ENCODE data around the gene TFB2M.
"Not testable (repeated sequence)": the region's sequence is repeated elsewhere in the genome, so short reads cannot be mapped to it uniquely, and the experiment has no call there.

Gene TFB2M

DNA sequence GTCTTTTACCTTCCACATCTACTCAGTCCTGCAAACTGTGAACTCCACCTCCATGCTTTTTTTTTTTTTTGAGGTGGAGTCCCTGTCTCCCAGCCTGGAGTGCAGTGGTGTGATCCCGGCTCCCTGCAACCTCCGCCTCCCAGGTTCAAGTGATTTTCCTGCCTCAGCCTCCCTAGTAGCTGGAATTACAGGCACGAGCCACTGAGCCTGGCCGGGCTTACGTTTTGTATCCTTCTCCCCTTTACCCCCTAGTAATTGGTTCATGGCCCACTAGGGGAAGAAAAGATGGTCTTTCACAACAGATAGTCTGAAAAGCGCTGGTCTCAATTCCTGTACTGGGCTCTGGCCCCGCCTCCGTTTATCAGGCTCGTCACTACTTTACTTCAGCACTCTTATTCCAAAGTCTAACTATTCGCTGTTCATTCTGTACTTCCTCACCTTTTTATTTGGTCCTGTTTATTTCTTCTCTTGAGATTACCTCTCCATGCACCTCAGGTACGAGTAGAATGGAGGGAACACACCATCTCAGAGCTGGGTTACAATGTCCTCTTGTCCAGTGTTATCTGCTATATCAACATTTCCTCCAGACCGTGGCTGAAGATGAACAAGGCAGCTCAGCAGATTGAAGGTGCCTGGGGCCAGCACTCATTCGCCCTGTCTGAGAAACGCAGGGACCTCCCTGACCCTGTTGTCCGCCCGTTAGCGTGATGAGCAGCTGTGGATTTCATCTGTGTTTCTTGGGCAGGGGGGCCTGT lies 16.4 kb upstream of the TFB2M start:
- DNase-seq = no peak

DNA sequence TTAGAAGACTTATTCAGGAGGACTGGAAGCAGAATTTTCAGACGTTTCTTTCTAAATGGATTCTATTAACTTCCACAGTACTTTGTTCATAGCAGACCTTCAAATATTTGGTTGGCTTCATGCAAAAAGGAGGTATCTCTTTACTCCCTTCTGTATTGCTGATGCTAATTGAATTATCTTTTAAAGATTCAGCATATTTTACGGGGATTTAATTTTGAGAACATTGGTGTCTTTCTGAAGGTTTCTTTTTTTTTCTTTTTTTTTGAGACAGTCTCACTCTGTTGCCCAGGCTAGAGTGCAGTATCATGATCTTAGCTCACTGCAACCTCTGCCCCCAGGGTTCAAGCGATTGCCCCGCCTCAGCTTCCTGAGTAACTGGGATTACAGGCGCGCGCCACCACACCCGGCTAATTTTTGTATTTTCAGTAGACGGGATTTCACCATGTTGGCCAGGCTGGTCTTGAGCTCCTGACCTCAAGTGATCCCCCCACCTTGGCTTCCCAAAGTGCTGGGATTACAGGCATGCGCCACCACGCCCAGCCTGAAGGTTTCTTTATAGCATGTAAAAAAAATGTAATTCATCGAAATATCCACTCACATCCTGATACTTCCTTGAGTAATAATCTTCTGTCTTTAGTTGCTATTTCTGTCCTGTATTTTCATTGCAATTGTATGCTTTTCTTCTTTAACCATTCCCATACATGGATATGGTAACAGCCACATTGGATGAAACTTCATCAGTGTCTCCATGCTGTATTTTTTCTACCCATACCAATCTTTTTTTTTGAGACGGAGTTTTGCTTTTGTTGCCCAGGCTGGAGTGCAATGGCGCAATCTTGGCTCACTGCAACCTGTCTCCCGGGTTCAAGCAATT lies 14.7 kb upstream of the TFB2M start:
- DNase-seq = no peak

DNA sequence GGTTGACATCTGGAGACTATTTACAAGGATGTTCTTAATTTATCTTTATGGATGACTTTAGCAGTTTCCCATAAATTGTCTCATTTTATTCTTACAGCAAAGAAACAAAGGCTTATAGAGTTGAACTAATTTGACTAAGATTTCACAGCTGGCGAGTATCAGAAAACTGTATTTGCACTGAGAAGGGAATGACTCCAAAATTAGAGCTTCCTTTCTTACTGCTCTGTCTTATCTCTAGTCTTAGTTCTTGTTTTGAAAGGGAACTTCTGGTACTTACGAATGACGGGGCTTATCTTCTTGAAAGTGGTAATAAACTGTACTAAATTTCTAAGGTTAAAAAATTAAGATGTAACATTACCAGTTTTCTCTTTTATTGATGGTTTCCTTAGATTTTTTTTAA lies 13.8 kb upstream of the TFB2M start:
- no peak for DNase-seq

DNA sequence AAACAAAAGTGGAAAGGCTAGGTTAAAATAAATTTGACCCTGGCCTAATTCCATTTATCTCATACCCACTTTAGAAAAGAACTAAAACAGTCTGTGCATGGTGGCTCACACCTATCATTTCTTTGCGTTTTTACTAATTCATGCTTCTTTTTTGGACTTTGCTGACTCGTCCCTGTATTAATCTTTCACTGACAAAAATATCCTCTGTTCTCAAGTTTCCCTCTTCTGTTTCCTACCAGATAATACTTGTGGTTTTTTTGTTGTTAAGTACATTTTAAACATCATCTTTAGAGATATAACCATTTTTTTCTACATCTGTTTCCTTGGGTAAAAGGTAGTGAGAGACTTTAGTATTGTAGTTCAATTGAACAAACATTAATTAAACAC lies 11.7 kb upstream of the TFB2M start:
- DNase-seq = no peak

DNA sequence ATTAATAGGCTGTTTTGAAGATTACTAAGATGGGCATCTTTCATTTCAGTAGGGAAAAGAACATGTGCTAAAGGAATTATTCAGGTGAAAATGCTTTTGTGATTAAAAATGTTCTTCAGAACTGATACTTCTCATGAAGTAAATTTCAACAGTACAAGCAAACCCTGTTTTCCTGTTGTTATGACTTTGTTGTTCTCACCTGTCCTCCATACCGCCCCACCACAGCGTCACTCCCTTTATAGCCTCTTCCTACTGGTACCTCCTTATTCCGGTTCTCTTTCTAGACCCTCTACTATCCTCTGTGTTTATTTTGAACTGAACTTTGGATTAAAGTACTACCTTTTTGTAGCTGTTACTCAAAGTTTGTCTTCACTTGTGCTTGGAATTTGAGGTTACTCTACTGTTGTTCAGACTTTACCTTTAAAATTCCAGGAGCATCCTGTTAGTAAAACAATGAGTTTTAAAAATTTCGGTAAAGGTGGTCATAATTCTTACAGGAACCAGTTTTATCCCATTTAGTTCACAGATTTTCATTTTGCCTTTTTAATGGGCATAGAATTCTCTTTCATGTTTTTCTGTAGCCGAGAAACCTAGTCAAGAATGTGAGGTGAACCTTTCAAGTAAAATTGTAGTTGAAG lies 11.1 kb upstream of the TFB2M start:
- DNase-seq = no peak

DNA sequence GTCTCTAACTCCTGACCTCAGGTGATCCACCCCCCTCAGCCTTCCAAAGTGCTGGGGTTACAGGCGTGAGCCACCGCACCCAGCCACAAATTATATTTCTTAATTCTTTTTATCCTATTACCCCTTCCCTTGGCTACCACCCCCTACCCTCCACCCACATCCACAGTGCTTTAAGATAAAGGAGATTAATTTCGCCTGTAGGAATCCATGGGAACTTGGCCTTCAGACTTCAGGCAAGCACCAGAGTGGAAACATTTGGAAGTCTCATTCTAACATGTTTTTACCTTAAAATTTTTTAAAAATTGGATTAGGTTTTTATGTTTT lies 10.6 kb upstream of the TFB2M start:
- DNase-seq = no peak

DNA sequence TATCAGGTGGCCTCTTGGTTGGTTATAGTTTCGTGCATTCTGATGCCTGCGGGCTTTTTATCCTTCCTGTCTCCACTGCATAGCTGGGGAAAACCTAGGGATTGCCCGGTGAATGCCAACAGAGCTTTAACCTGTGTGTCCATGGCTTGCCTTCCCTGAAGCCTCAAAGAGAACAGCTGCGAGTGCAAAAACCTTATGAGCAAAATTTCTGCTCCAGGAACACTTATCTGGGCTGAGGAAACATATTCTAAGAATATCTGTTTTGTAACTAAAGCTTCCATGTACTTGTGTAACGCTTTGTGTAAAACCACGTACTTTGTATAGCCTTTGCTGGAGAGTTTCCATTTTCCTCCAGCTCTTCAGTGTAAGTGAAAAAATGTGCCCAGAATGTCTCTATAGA lies 7.4 kb upstream of the TFB2M start:
- DNase-seq = no peak

DNA sequence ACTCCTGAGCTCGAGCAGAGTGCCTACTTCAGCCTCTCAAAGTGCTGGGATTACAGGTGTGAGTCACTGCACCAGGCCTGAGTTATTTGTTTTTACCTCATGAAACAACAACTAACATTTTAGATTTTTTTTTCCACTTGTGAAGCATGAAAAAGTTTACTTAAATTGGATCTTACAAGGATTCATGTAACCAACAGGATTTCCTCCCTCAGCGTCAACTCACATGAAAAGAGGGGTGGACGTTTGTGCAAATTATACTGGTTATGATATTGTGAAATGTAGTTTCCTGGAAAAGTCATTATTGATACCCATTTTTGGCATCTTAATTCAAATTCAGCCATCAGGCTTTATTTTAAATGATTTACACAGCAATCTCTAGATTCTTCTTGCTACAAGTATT lies 6.7 kb upstream of the TFB2M start:
- no peak for DNase-seq

DNA sequence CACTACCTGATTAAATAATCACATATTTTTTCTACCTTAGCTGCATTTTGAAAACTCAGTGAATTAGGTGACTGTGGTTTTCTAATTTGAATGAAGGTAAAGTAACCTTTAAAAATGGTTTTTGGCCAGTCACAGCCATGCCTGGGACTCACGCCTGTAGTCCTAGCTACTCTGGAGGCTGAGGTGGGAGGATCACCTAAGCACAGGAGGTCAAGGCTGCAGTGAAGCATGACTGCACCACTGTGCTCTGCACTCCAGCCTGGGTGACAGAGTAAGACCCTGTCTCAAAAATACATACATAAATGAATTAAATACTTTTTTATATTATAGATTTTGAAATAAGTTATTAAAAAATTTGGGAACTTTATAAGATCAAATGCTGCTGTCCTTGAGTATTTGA lies 5.9 kb upstream of the TFB2M start:
- DNase-seq = no peak

DNA sequence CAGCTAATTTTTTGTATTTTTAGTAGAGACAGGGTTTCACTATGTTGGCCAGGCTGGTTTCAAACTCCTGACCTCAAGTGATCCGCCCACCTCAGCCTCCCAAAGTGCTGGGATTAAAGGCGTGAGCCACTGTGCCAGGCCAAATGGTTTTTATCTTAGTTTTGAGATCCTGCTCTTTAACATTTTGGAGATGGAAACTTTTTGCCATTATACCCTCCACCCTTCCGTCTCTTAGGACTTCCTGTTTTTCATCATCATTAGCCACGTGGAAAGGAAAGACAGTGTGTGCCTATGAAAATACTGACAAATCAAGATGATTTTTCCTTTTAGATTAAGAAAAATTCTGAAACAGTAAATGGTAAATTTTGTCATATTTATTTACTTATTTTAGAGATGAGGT lies 5.2 kb upstream of the TFB2M start:
- not testable (repeated sequence) for DNase-seq

DNA sequence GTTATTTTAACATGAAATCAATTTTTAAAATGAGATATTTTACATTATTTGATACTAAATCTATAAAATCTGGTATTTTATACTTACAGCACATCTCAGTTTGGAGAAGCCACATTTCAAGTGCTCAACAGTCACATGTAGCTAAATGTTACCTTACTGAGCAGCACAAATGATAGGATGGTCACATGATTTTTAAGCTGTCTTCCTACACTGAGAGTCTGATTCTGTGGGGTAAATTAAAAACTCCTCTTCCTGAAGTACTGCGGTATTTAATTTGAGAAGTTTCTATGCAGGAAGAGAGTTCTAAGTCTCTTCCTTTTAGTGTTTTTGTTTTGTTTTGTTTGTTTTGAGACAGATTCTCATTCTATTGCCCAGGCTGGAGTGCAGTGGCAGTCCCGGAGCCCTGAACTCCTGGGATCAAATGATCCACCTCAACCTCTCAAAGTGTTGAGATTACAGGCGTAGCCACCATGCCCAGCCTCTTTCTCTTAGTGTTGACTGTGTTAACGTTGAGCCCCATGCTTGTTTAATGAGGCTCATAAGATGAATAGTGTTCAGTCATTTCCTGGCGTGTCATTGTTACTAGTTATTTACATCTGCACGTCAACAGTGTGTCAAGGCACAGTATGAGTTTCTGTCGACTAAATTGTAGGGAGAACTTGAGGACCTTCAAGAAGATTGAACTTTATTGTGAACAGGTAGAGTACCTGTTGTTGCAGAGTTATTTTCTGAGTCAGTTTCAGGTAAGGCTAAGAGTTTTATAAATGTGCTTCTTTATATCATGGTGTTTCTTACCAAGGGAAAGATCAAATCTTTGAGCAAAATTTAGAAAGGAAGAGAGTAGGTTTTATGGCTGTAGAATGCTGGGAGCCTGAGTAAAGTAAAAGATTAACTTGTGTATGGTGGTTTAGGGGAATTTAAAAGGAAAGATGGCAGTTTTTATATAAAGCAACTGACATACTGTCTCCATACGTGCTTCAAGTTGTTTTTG lies 3.5 kb upstream of the TFB2M start:
- DNase-seq = peak; percentile 57

DNA sequence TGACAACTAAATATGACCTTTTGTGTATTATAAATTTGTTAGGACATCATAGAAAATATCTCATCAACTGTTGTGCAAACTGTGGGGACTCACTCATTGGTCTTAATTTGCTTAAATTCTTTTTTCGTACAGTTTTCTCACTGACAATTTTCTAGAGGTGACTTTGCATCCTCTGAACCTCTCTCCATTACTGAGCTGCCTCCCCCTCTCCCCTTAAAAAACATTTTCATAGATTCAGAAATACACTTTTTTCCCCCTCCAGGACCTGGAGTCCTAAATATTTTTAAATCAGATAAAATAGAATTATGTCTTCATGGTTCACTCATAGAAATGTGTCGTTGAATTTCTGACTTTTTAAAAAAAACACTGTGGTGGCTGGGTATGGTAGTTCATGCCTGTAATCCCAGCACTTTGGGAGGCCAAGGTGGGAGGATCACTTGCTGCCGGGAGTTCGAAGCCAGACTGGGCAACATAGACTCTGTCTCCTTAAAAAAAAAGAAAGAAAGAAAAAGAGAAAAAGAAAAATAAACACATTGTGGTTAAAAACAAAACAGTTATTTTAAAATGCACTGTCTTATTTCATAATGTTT lies 1.7 kb upstream of the TFB2M start:
- no peak for DNase-seq

DNA sequence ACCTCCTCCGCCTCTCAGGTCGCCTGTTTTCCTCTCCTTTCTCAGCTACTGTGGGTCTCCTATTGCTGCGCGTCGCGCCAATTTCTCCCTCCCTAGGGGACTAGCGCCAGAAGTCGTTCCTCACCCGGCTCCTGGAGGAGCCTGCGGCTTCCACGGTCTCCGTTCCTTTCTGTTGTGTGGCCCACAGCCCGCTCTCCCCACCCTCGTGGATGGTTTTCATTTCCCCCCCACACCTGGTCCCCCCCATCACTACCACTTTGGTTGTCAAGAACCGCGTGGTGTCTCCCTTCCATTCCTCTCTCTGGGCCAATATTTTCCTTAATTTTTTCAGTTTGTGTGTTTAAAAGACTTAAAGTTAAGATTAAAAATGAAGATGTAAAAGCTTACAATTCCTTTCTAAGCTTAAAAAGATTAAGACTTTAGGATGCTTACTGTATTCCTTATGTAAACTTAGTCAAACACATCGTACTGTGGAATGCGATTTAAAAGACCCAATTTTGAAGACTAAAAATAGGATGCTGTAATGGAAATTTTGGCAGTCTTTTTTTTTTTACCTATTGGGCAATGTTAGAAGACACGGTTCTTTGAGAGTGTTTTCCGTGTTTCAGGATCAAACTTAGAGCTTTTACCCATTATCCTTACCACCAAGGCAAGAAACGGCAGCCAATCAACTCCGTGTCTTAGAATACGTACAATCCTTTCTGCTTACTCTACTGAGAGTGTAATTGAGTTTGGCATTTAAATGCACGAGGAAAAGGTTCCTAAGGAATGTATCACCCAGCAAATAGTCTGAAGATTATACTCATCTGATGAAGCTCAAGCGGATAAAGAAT lies 968 bp upstream of the TFB2M start:
- peak; percentile 28 for DNase-seq

DNA sequence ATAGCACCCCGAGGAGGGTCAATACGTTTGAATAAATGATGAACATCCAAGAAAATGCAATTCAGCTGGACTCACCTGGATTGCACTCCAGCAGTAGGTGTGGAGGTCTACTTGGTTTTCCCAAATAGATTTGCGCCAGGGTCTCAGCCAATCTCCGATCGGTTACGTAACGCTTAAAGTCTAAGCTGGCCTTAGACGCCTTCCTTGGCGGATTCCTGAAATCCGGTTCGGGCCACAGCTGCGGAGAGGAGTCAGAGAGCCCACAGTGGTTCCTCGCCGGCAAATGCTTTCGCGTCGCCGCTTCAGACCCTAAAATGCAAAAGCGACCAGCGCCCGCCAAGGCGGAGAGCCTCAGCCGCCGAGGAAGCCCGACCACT lies 322 bp downstream of the TFB2M start:
- DNase-seq = no peak

DNA sequence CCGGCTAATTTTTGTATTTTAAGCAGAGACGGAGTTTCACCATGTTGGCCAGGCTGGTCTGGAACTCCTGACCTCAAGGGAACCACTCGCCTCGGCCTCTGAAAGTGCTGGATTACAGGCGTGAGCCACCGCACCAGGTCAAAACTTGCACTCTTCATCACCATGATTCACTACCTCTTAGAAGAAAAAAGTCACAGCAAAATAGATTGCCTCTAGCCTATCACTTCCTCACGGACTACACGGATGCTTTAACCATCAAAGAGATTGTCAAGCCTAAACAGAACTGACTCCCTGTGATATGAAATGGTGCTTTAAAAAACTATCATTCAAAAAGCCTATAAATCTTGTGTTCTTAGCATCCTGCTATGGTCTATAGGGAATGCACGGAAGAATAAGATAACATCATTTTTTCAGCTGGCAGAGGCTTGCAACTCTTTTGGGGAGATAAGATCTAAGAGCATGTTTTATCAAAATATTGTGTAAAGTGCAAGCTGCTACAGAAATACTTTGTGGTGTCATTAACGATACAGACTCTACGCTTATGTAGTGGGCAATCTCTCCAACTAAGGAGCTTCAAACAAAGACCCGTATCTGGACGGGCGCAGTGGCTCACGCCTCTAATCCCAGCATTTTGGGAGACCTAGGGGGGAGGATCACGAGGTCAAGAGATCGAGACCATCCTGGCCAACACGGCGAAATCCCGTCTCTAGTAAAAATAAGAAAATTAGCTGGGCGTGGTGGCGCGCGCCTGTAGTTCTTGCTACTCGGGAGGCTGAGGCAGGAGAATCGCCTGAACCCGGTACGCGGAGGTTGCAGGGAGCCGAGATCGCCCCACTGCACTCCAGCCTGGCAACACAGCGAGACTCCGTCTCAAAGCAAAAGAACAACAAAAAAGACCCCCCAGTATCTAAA lies 966 bp downstream of the TFB2M start:
- DNase-seq = no peak

DNA sequence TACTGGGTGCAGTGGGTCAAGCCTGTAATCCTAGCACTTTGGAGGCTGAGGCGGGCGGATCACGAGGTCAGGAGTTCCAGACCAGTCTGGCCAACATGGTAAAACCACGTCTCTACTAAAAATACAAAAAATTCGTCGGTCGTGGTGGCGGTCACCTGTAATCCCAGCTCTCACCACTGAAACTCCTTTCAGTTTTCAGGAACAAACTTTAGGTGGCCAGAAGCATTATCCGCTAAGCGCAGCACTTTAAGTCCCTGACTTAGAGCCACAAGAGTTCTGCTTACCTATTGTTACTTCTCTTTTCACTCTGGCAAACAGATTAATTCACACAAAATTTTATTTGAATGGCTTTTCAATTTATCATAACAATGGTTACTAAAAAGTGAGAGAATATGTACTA lies 5.2 kb downstream of the TFB2M start:
- DNase-seq = not testable (repeated sequence)

DNA sequence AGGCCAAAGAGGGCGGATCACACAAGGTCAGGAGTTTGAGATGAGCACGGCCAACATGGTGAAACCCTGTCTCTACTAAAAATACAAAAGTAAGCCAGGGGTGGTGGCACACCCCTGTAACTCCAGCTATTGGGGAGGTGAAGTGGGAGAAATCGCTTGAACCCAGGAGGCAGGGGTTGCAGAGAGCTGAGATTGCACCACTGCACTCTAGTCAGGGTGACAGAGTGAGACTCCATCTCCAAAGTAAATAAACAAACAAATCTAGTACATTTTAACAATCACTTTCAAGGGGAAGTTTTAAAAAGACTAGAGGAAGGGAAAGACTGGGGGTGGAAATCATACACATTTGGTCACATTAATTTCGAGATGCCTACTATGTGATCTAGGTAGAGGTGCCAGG lies 6.8 kb downstream of the TFB2M start:
- DNase-seq = no peak

DNA sequence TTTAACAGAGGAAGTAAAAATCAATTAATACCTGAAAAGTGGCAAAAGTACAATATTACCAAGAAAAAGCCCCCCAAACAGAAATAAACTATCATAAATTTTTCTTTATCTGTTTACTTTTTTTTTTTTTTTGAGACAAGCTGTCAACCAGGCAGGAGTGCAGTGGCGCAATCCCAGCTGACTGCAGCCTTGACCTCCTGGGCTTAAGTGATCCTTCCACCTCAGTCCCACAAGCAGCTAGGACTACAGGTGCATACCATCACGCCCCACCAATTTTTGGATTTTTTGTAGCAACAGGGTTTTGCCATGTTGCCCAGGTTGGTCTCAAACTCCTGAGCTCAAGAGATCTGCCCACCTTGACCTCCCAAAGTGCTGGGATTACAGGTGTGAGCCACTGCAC lies 8.0 kb downstream of the TFB2M start:
- DNase-seq = no peak

DNA sequence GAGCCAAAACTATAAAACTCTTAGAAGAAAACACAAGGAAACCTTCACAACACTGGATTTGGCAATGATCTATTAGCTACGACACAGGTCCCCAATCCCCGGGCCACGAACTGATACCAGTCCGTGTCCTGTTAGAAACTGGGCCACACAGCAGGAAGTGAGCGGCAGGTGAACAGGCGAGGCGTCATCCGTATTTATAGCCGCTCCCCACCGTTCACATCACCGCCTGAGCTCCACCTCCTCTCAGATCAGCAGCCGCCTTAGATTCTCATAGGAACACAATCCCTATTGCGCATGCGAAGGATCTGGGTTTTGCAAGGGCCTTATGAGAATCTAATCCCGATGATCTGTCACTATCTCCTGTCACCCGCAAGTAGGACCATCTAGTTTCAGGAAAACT lies 11.9 kb downstream of the TFB2M start:
- DNase-seq = no peak

DNA sequence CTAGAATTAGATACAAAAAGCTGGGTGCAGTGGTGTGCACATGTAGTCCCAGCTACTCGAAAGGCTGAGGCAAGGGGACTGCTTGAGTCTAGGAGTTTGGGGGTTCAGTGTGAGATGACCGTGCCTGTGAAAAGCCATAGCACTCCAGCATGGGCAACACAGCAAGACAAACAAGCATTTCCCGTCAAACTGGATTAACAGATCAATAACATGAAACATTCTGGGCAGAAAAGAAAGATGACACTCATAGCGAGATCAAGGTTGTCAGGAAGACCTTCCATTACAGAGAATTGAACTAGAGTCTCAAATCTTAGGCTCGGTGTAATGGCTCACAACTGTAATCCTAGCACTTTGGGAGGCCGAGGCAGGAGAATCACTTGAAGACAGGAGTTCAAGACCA lies 14.0 kb downstream of the TFB2M start:
- DNase-seq = no peak

Data from CD4-positive, alpha-beta T cell treated with Interleukin-10 for 1 hour (primary cell).